K562 (cell line): Measurements from ENCODE around the gene SYNGR3. TPM values are rescaled to one million over a fixed set of nuclear protein-coding genes. Genes with fewer than 3 reads are reported as not detected.

Experiments used
- ATAC-seq: fragments of 200-7000 bp; cut with Tn5 transposase; 3 replicates; pipeline ENCODE4 v1.9.1; 2020; ENCODE audit warnings: moderate library complexity
- BruUV-seq: library from RNA; stranded (reverse); fragments of 400-500 nt; replicated peaks from 2 replicates; lab custom pipeline; 2021; lab: Mats Ljungman, UMichigan
- CTCF ChIA-PET: fragments of 300-600 bp; formaldehyde crosslinking; extraction: SDS; loops from one replicate; lab custom pipeline; 2021; ENCODE audit warnings: low intra/inter-chr PET ratio; lab: Yijun Ruan, JAX
- POLR2A ChIA-PET: fragments of 300-600, 350-650 bp; sonication (Branson Sonifier 250); formaldehyde crosslinking; extraction: SDS; loops from one replicate; lab custom pipeline; 2021; ENCODE audit warnings: antibody characterized with exemption, inconsistent platforms; lab: Yijun Ruan, JAX
- DNase-seq, 4 experiments: peaks; one replicate each; pipeline versions ENCODE4 v3.0.0 to v3.0.0-alpha.2; 2011 to 2018; ENCODE audit warnings: low spot score in 3 of 4, mixed read lengths in 3 of 4; ENCODE audit errors: extremely low read depth in 1 of 4
- FAIRE-seq: peaks from 2 replicates; lab custom pipeline; 2011; peaks lifted over from hg19 to GRCh38; lab: Jason Lieb, UNC
- H2AFZ ChIP-seq: 2 replicates; pipeline ENCODE4 v1.6.0; 2011; ENCODE audit warnings: low read depth, low read length, control low read depth, inconsistent platforms
- H3K27ac ChIP-seq: fragments of 200-600 bp; 3 replicates; pipeline ENCODE4 v1.8.0; 2011; ENCODE audit warnings: low read depth, mild to moderate bottlenecking, control low read depth, inconsistent platforms, low read length, moderate library complexity, mixed read lengths; ENCODE audit errors: extremely low read depth
- H3K27me3 ChIP-seq, 2 experiments: fragments of 300-600 bp in 1 of 2; 2 replicates in 1 of 2; 3 replicates in 1 of 2; pipeline versions ENCODE4 v1.6.0 to v1.8.0; 2011; ENCODE audit warnings: inconsistent platforms in 2 of 2, low read length in 2 of 2, mild to moderate bottlenecking in 1 of 2, mixed read lengths in 1 of 2, moderate library complexity in 1 of 2; ENCODE audit not compliant: control insufficient read depth in 2 of 2, insufficient read depth in 2 of 2
- H3K36me3 ChIP-seq: fragments of 300-600 bp; 3 replicates; pipeline ENCODE4 v1.8.0; 2011; ENCODE audit warnings: mild to moderate bottlenecking, low read length, inconsistent platforms; ENCODE audit not compliant: control insufficient read depth, insufficient read depth
- H3K4me1 ChIP-seq, 2 experiments: fragments of 200-600 bp in 1 of 2; replicated peaks in 1 of 2; 2 replicates in 1 of 2; 3 replicates in 1 of 2; pipeline versions ENCODE4 v1.5.1 to v1.8.0; 2011; ENCODE audit warnings: inconsistent platforms in 2 of 2, low read length in 2 of 2, mild to moderate bottlenecking in 1 of 2, mixed read lengths in 1 of 2, moderate library complexity in 1 of 2; ENCODE audit not compliant: control insufficient read depth in 2 of 2, insufficient read depth in 2 of 2
- H3K4me2 ChIP-seq: 2 replicates; pipeline ENCODE4 v1.6.1; 2011; ENCODE audit warnings: low read length, control low read depth, inconsistent platforms, mixed read lengths; ENCODE audit not compliant: insufficient read depth
- H3K4me3 ChIP-seq: fragments of 200-600 bp; sonication (generic), shearing (Covaris generic); 2 replicates; pipeline ENCODE4 v1.5.1; 2016; ENCODE audit warnings: control low read depth, inconsistent platforms
- H3K79me2 ChIP-seq: fragments of 200-600 bp; 3 replicates; pipeline ENCODE4 v1.8.0; 2011; ENCODE audit warnings: low read length, inconsistent platforms; ENCODE audit not compliant: control insufficient read depth, insufficient read depth
- H3K9ac ChIP-seq, 2 experiments: 2 replicates each; pipeline versions ENCODE4 v1.6.0 to v1.6.1; 2011; ENCODE audit warnings: low read depth in 2 of 2, low read length in 2 of 2, control low read depth in 1 of 2, inconsistent platforms in 1 of 2, mild to moderate bottlenecking in 1 of 2, mixed read lengths in 1 of 2; ENCODE audit not compliant: insufficient read depth in 1 of 2
- H3K9me1 ChIP-seq: one replicate; pipeline ENCODE4 v1.6.0; 2011; ENCODE audit warnings: inconsistent platforms, mild to moderate bottlenecking, low read length, moderate library complexity; ENCODE audit not compliant: control insufficient read depth, insufficient read depth
- H3K9me3 ChIP-seq: replicated peaks from 2 replicates; pipeline ENCODE4 v1.5.1; 2011; ENCODE audit warnings: low read depth, low read length, inconsistent platforms; ENCODE audit not compliant: control insufficient read depth, insufficient read depth
- H4K20me1 ChIP-seq: replicated peaks from 2 replicates; pipeline ENCODE4 v1.6.1; 2011; ENCODE audit warnings: low read length, inconsistent platforms, mixed read lengths; ENCODE audit not compliant: control insufficient read depth, insufficient read depth
- ARID1B ChIP-seq: fragments of 450-650 bp; IDR thresholded peaks from 2 replicates; pipeline ENCODE4 v1.6.1; 2016; ENCODE audit warnings: antibody characterized with exemption, mild to moderate bottlenecking, inconsistent platforms
- ARNT ChIP-seq, 2 experiments: fragments of 450-650 bp; IDR thresholded peaks; 2 replicates each; pipeline ENCODE4 v1.6.1; 2016; ENCODE audit warnings: mild to moderate bottlenecking in 1 of 2
- CC2D1A ChIP-seq: fragments of 450-650 bp; IDR thresholded peaks from 2 replicates; pipeline ENCODE4 v1.6.1; 2017; ENCODE audit warnings: mild to moderate bottlenecking
- CEBPG ChIP-seq, 3 experiments: fragments of 200-800 bp in 1 of 3; sonication (Bioruptor generic) in 1 of 3; sonication (generic) in 1 of 3; formaldehyde crosslinking in 1 of 3; IDR thresholded peaks in 2 of 3; conservative IDR thresholded peaks in 1 of 3; 2 replicates each; pipeline versions ENCODE4 v1.6.1 to v1.8.0; 2016 to 2022; ENCODE audit warnings: missing compliant biosample characterization in 2 of 3, missing genetic modification characterization in 2 of 3, mild to moderate bottlenecking in 1 of 3, missing genetic modification reagents in 1 of 3
- CXXC5 ChIP-seq: fragments of 250-450 bp; sonication (Bioruptor Pico); IDR thresholded peaks from 2 replicates; pipeline ENCODE4 v1.8.0; 2022; ENCODE audit warnings: inconsistent platforms, mild to moderate bottlenecking, moderate library complexity
- FOXP4 ChIP-seq: sonication (generic); formaldehyde crosslinking; IDR thresholded peaks from 2 replicates; pipeline ENCODE4 v1.8.0; 2022; ENCODE audit warnings: mild to moderate bottlenecking, missing genetic modification reagents, borderline replicate concordance
- GABPB1 ChIP-seq: sonication (generic); formaldehyde crosslinking; IDR thresholded peaks from 2 replicates; pipeline ENCODE4 v1.8.0; 2022; ENCODE audit warnings: mild to moderate bottlenecking, missing genetic modification reagents
- HDAC1 ChIP-seq, 2 experiments: fragments of 450-650 bp; IDR thresholded peaks; 2 replicates each; pipeline ENCODE4 v1.6.1; 2016 to 2017; ENCODE audit warnings: inconsistent platforms in 1 of 2, mild to moderate bottlenecking in 1 of 2, moderate library complexity in 1 of 2
- MAFK ChIP-seq: IDR thresholded peaks from 2 replicates; pipeline ENCODE4 v1.6.1; 2011; ENCODE audit warnings: low read length, improper control_type of control experiment
- MCM5 ChIP-seq: fragments of 450-650 bp; IDR thresholded peaks from 2 replicates; pipeline ENCODE4 v1.6.1; 2016; ENCODE audit warnings: low read depth
- MEF2D ChIP-seq: conservative IDR thresholded peaks from 2 replicates; pipeline ENCODE4 v1.6.1; 2016; ENCODE audit warnings: low read depth, missing genetic modification characterization, missing compliant biosample characterization
- NFIC ChIP-seq: fragments of 450-650 bp; IDR thresholded peaks from 2 replicates; pipeline ENCODE4 v1.6.1; 2017; ENCODE audit warnings: mild to moderate bottlenecking, inconsistent platforms
- POLR3A ChIP-seq: IDR thresholded peaks from 2 replicates; pipeline ENCODE4 v1.6.1; 2011; ENCODE audit warnings: borderline replicate concordance, mild to moderate bottlenecking, moderate library complexity; ENCODE audit not compliant: insufficient read length, insufficient read depth; ENCODE audit errors: extremely low read depth
- TCF3 ChIP-seq: sonication (generic); formaldehyde crosslinking; IDR thresholded peaks from 2 replicates; pipeline ENCODE4 v1.4.0; 2020; ENCODE audit warnings: mild to moderate bottlenecking, missing genetic modification reagents
- ZBTB7A ChIP-seq: IDR thresholded peaks from 2 replicates; pipeline ENCODE4 v1.6.1; 2011; ENCODE audit warnings: low read depth, mild to moderate bottlenecking, low read length, moderate library complexity, borderline replicate concordance; ENCODE audit not compliant: control insufficient read depth
- ZFPM2 ChIP-seq: fragments of 250-450 bp; sonication (Bioruptor Pico); IDR thresholded peaks from 2 replicates; pipeline ENCODE4 v1.5.1; 2022; ENCODE audit warnings: mild to moderate bottlenecking
- ZNF224 ChIP-seq: sonication (generic); formaldehyde crosslinking; IDR thresholded peaks from 2 replicates; pipeline ENCODE4 v1.8.0; 2022; ENCODE audit warnings: mild to moderate bottlenecking, missing genetic modification reagents
- ZNF449 ChIP-seq: fragments of 250-450 bp; sonication (Bioruptor Pico); IDR thresholded peaks from 2 replicates; pipeline ENCODE4 v1.8.0; 2022; ENCODE audit warnings: moderate library complexity, mild to moderate bottlenecking, inconsistent platforms
- ZNF75A ChIP-seq: fragments of 450-650 bp; formaldehyde crosslinking; IDR thresholded peaks from 2 replicates; pipeline ENCODE4 v1.4.0; 2020; ENCODE audit warnings: mild to moderate bottlenecking
- WGBS: fragments of 100-300 bp; shearing (Covaris generic); methylation state at CpG from one replicate; pipeline ENCODE4 v1.1.6; 2016; ENCODE audit warnings: low coverage, mixed read lengths; ENCODE audit not compliant: insufficient coverage; ENCODE audit errors: missing lambda C conversion rate; 5-methylcytosine and 5-hydroxymethylcytosine counted together
- in situ Hi-C: fragments of 300-500 bp; cut with MboI; formaldehyde crosslinking; loops from 4 replicates; pipeline ENCODE4 v1.15.0; 2018; ENCODE audit warnings: inconsistent platforms, mixed read lengths
- intact Hi-C: fragments of 100-400 bp; cut with micrococcal nuclease; formaldehyde crosslinking; loops from 2 replicates; pipeline ENCODE4 v1.14.2; 2022
- polyA plus RNA-seq, 8 experiments: library from polyadenylated mRNA; depleted of rRNA in 4 of 8; stranded (reverse) in 5 of 8; unstranded in 3 of 8; fragments of >200 nt; fragmentation: Nextera tagmentation in 2 of 8; fragmentation: Illumina TruSeq in 1 of 8; extraction: Ambion mirVana in 2 of 8; extraction: Trizol in 1 of 8; gene quantifications; 2 replicates each; pipeline versions ENCODE4 v1.2.1 to v1.2.3, GENCODE V29; 2011 to 2014; ENCODE audit warnings: inconsistent platforms in 1 of 8, missing spikeins in 1 of 8
- total RNA-seq, 7 experiments: library from RNA; depleted of rRNA in 6 of 7; stranded (reverse); fragments of >200 nt in 6 of 7; fragmentation: Illumina TruSeq in 2 of 7; extraction: Trizol in 2 of 7; gene quantifications; 2 replicates each; pipeline versions ENCODE4 v1.2.1 to v1.2.3, GENCODE V29; 2011 to 2021; ENCODE audit warnings: low replicate concordance in 1 of 7

Gene SYNGR3
- total and polyA plus RNA-seq, 9 of the 15 experiments (the other 6 are each of a cell fraction or from before 2014, with no cell fraction given) = 3.7 to 69.2 (median 36.3) TPM

- FAIRE-seq (peak; percentile 6), ATAC-seq (no peak), DNase-seq (peak in 2 of 4 experiments; percentile 39 to 68)
- Histone ChIP-seq H3K4me2 (no peak overlapping the region), H3K4me1 (peaks cover 29 to 70% of the 10 kb centered on the region in 2 experiments), H4K20me1 (peaks cover 7% of the 10 kb centered on the region), H3K36me3 (peaks cover 6% of the 10 kb centered on the region; the same call in 1 of the 3 replicates), H3K9me1 (peaks cover 8% of the 10 kb centered on the region), H3K79me2 (peaks cover 20% of the 10 kb centered on the region), H3K9ac (peak overlapping the region in 1 of 2 experiments; percentile 50; a peak in 1 of 4 replicates), H3K4me3 (no peak overlapping the region), H3K27ac (no peak overlapping the region), H3K27me3 (no peaks in the 10 kb centered on the region), H3K9me3 (no peaks in the 10 kb centered on the region), H2AFZ (no peak overlapping the region)
- in situ Hi-C loops (no loop called here), intact Hi-C loops (no loop called here)
- ChIA-PET CTCF (no interaction called here), POLR2A (interaction anchor here (0.7 to 2.9 kb wide), 5 partner anchors 15 to 210 kb away, joined by 3 to 27 read pairs (median 4); partner anchors contain the start of genes RPS2 and TRAF7)
- 37% methylated on average over 12 of the region's 19 CpGs for WGBS
- no TSS peak for BruUV-seq
- TF ChIP-seq HDAC1 (IDR thresholded peaks at IDR 0.05) (no peak), ZNF224 (no peak), MCM5 (no peak), ZBTB7A (peak; percentile 52; the same call in 1 of the 2 replicates), ARID1B (peak; percentile 45; the same call in 1 of the 2 replicates), TCF3 (CRISPR knock-in tag) (peak; percentile 48), ZNF75A (no peak), CEBPG (CRISPR knock-in tag; IDR thresholded peaks at IDR 0.05) (no peak), CEBPG (tag; conservative IDR thresholded peaks at IDR 0.05 in 1 of 2, IDR thresholded peaks at IDR 0.05 in 1 of 2) (no peak), ZFPM2 (CRISPR knock-in tag) (no peak), MAFK (no peak), MEF2D (tag) (no peak), POLR3A (no peak), ZNF449 (CRISPR knock-in tag) (no peak), NFIC (peak; percentile 37; the same call in 1 of the 2 replicates), CC2D1A (no peak), GABPB1 (CRISPR knock-in tag) (no peak), FOXP4 (no peak), CXXC5 (CRISPR knock-in tag) (no peak), ARNT (IDR thresholded peaks at IDR 0.05) (no peak)
Measured at GRCh38 chr16:1945559-1946391, 44.0 kb upstream of the SYNGR3 start.
